Vagina (tissue), 2 donors: Measurements from ENCODE around the gene TAF11L14.
"Not testable (repeated sequence)": the region's sequence is repeated elsewhere in the genome, so short reads cannot be mapped to it uniquely, and the experiment has no call there.

Experiments used
- POLR2AphosphoS5 ChIP-seq, 2 donors: sonication (generic); formaldehyde crosslinking; IDR thresholded peaks; one replicate each; pipeline ENCODE4 v1.9.0; 2017; ENCODE audit warnings: antibody characterized with exemption in 2 of 2, mild to moderate bottlenecking in 2 of 2, low read depth in 1 of 2; ENCODE audit not compliant: insufficient read depth in 1 of 2
- TF ChIP-seq, protein P1 (sequence below), 3 experiments: fragments of 450-650 bp in 2 of 3; fragments of 200-600 bp in 1 of 3; sonication (generic) in 1 of 3; IDR thresholded peaks; one replicate each; pipeline ENCODE4 v1.5.1; 2017 to 2019; ENCODE audit warnings: antibody characterized with exemption in 3 of 3, mild to moderate bottlenecking in 2 of 3, moderate library complexity in 2 of 3

DNA sequence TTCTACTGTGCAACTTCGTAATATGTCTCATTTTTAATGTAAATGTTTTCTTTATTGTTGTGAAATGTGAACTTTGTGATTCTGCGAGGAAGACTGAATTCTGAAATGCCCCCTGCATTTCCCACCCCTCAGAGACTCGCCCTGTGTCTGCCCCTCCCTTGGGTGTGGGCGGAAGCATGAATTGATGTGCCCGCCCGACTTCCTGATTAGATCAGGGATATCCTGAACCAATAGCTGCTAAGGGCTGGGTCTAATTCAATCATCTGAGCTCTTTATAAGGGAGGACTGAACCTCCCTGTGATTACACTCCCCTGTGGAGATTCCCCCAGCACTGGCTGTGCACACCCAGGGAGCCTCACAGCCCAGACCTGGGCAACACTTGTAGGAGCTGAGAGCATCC is 30.4 kb upstream of the TAF11L14 start, which contains the start of gene TAF11L11:
- TF ChIP-seq, protein P1, sequence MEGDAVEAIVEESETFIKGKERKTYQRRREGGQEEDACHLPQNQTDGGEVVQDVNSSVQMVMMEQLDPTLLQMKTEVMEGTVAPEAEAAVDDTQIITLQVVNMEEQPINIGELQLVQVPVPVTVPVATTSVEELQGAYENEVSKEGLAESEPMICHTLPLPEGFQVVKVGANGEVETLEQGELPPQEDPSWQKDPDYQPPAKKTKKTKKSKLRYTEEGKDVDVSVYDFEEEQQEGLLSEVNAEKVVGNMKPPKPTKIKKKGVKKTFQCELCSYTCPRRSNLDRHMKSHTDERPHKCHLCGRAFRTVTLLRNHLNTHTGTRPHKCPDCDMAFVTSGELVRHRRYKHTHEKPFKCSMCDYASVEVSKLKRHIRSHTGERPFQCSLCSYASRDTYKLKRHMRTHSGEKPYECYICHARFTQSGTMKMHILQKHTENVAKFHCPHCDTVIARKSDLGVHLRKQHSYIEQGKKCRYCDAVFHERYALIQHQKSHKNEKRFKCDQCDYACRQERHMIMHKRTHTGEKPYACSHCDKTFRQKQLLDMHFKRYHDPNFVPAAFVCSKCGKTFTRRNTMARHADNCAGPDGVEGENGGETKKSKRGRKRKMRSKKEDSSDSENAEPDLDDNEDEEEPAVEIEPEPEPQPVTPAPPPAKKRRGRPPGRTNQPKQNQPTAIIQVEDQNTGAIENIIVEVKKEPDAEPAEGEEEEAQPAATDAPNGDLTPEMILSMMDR (IDR thresholded peaks at IDR 0.05), result not testable (repeated sequence)
- not testable (repeated sequence) for TF ChIP-seq POLR2AphosphoS5 (IDR thresholded peaks at IDR 0.05; ENCODE audit: insufficient read depth in 1 of 2, low read depth in 1 of 2)
